Measurements from ENCODE around the gene RIIAD1.
"Not testable (repeated sequence)": the region's sequence is repeated elsewhere in the genome, so short reads cannot be mapped to it uniquely, and the experiment has no call there.

Gene RIIAD1

DNA sequence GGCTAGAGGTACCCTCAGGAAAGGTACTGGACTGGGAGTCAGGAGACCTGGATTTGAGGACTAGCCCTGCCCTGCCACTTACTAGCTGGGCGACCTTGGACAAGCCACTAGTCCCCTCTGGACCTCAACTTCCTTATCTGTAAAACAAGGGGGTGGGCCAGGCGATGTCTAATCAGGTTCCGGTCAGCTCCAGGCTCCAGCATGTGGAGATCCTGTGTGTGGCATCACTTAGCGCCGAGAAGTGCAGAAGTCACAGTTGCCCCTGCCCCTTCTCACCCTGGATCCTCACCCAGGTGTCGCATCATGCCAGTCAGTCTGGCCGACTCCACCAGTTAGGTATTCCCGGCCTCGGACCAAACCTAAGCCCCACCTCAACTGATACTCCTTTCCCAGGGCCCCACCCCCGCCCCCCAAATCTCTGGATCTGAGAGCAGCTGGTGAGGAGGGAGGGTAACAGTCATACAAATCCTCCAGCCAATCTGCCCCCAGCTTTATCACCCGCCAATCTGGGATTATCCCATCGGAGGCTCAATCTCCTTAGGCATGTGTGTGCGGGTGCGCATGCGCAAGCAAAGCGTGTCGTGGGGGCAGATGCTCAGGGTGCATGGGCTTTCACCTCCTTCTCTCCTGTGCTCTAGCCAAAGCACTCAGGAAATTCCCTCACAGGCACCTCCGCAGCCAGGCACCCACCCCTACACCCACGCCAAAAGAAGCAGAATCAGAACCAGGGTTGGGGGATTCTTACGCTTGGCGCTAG is 10.1 kb upstream of the RIIAD1 start:
- no peak for DNase-seq

DNA sequence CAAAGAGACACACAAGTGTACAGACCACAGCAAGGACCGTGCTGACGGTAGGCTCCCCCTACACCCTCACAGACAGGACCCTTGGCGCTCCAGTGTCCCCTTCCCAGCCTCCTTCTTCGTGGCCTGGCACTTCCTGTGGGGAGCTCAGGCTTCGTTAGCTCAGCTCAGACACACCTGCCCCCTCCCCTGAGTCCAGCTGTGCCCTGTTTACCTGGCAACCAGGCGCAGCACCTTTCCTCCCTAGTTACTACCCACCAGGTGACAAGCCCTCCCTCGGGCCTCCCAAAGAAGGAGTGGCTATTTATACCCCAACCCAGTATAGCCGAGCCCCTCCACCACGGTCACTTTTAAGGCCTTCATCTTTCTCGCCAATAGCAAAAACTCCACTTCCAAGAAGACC is 9.4 kb upstream of the RIIAD1 start:
- no peak for DNase-seq

DNA sequence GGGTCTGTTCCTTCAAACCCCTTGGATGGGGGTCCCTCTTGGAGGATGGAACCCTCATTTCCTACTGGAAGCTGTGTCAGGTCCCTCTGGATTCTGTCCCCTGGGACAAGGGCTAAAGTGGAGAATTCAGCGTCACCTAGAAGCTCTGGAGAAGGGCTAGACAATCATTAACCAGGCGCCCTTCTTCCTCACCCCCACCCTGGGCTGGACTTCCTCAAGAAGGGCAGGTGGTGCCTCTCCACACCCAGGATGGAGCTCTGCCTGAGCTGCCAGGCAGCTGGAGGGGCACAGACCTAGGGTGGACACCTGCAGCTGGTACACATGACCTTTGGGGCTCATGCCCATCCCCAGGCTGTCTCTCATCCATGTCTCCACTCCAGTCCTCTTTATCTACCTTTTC is 8.3 kb upstream of the RIIAD1 start:
- DNase-seq, result no peak

DNA sequence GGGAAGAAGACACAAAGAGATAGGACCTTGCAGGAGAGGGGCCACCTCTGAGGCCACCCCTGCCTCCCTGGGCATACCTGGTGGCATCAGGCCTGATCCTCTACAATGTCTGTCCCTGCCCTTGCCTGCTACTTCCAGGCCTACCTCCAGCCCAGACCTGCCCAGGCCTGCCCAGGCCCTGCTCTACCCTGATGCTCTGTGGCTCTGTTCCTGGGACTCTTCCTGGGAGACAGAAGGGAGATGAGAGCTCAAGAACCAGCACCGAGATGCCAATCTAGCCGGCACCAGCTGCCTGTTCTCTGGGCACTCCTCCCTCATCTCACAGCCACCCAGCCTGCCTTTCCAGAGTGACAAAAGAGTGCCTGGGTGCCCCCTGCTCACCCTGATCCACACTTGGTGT is 7.4 kb upstream of the RIIAD1 start:
- DNase-seq, result no peak

DNA sequence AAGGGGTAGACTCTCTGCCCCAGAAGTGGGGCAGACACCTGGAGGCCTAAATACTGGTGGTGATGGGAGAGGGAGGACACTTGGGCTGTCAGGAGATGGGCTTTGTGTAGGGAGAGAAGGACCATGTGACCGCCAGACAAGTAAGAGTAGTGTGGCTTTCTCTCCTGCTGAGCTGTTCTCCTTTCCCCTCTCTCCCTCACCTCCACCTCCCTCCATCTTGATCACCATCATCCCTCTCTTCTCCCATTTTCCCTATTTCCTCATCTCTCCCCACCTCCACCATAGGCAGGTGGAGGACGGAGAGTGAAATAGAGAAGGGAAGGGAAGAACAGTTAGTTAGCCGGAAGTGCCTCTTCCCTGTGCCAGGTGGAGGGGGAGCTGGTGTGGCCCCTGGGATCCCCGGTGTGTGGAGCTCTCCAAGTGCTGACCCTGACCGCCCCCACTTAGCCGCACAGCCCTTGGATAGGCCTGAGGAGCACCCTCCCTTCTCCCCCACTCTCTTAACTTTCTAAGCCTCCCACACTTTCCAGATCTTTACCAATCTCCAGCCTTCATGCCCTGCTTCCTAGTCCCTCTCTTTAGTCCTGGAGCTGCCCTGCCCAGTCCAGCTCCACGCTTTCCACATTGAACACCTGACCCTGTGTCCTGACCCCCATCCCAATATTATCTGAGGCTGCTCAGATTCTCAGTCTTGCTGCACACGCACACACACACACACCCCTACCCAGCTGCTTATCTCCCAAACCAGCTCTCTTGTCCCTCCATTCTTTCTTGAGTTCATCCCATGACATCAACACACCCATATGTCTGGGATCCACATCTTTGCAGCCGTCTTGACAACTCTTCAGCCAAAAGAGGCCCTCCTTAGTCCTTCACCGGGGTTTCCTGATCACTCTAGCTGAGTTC is 6.2 kb upstream of the RIIAD1 start:
- DNase-seq, result no peak

DNA sequence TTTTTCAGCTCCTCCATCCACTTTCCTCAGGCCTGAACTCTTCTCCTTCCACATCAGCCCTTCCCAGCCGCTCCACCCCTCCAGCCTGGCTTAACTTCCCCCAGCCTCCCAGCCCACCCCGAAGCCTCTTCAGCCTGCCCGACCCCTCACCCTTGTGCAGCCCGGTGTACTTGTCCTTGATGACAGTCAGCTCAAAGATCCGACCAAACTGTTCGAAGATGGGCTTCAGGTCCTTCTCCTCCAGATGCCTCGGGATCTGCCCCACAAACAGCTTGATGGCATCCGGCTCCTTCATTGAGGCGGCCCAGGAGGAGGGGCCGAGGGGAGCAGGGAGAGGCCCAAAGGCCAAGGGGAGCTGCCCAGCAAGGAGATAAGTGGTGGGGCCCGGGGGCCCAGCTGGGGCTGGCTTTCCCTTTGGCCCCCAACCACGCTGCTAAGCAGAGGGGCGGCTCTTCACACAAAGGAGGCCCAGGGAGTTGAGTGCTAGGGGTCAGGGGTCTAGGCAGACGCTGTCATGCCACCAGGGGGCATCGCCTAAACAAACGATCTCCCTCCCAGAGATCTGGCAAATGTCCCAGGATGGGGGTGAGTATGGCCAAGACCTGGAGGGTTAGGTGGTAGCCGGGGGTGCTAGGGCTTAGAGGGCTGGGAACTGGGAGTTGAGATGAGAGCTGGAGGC is 5.5 kb upstream of the RIIAD1 start:
- DNase-seq, result no peak

DNA sequence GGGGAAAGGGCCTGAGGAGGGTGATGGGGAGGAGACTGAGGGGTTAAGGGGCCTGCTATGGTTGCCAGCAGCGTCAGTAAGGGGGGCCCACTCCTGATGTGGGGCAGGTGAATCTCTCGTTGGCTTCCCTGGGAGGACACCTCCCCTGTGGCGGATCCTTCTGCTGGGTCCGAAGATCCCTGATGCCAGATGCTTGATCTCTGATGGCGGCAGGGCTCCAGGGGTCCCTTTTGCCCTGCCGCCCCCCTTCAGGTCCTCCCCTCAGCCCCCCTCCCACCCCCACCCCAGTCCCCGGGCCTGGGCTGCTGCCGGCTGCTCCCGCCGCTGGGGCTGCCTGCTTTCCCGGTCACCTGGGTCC is 4.9 kb upstream of the RIIAD1 start:
- DNase-seq, result no peak

DNA sequence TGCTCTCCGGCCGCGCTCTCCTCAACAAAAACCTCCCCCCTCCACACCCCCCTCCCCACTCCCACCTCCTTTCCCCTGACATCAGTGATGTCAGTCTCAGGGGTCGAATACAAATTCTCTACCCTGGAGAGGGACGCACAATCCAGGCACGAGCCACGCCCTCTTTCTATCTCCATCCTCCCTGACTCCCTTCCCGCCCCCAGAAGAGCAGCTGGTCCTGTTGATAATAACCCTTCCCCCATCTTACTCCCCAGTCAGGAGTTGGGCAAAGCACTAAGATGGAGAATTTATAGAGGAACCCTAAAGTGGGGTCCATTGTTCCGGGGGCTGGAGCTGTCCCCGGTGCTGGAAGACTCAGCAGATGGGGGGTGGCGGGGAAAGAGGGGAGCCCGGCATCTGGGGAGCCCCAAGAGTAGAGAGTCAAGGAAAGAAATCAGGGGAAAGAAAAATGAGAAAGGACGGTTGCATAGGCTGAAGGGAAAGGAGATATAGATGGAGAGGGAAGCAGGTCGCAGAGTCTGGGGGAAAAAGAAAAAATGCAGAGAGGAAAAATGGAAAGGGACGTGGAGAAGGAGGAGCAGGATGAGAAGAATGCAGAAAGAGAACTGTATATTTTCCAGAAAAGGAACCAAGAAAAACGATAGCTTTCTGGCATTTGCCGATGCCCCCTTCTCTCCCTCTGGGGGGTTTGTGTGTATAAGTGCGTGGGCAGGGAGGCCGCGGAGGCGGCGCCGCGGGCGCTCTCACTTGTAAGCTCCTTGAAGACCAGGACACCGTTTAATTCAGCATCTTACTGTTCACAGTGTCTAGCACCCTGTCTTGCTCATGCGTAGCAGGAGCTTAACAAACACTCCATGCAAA is 4.3 kb upstream of the RIIAD1 start, which contains the start of gene CELF3:
Gene CELF3 (minus strand): TSS at position 33 of the 861 bp plus-strand sequence. CDS start 783 bp downstream, outside the sequence.
- DNase-seq, result no peak

DNA sequence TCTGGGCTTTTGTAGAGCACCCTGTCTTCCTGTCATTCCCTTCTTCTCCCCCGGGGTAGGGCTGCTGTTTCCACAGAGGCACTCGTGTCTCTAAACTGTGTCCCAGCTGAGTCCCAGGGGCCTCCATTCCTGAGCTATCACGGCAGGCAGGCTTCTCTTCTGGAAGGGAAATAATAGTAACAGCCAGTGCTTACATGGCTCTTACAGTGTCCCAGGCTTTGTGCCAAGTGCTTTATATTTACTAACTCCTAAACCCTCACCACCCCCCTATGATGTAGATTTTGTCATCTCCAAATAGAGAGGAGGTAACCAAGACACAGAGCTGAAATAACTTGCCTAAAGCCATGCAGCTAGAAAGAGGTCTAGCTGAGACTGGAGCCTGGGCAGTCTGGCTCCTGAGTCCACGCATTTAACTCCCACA is 3.3 kb upstream of the RIIAD1 start:
- DNase-seq, result no peak

DNA sequence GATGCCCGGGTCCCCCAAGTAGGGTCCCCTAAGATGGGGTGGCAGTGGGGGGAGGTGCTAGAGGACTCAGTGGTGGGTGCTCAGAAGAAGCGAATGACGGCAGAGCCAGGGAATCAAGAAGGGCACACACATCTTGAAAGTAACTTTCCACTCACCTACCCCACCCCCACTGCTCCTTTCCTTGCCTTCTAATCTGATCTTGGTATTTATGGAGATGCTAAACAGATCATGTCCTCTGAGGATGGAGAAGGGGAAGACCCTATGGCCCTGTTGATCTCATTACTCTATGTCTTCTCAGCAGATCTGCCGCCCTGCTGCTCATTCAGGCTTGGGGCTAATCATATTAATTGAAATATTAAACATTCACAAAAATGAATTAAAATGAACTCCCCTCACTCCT is 2.7 kb upstream of the RIIAD1 start:
- no peak for DNase-seq

DNA sequence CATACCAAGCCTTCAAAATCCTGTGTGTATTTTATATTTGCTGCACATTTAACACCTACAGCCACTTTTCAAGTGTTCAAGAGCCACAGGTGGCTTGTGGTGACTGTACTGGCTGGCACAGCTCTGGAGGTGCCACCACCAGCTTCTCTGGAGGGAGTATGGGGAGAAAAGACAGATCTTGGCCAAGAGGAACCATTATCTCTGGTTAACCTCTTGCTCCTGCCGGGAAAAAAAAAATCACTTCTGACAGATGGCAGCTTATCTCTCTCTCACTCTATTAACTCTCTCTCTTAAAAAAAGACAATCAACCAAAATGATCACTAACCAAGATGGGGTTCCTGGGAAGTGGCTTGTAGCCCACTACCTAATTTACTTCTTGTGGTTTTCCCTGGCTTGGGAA is 1.2 kb upstream of the RIIAD1 start:
- no peak for DNase-seq

DNA sequence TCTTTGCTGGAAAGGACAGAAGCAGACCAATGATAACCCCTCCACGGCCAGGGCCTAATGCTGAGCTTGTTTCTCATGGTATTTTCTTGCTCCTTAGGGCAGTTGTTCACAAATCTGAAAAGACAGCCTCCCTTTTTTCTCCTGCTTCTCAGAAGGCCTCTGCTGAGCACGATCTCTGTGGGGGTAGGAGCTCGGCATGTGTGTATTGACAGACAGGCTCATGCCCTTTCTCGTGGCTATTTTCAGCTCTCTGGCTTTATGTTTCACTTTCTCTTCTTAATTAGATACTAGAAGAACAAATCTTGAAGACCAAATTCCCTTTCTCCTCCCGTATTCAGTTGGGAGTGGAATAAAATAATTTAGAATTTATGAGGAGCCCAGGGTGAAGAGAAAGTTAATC is 768 bp upstream of the RIIAD1 start:
- DNase-seq, result no peak

DNA sequence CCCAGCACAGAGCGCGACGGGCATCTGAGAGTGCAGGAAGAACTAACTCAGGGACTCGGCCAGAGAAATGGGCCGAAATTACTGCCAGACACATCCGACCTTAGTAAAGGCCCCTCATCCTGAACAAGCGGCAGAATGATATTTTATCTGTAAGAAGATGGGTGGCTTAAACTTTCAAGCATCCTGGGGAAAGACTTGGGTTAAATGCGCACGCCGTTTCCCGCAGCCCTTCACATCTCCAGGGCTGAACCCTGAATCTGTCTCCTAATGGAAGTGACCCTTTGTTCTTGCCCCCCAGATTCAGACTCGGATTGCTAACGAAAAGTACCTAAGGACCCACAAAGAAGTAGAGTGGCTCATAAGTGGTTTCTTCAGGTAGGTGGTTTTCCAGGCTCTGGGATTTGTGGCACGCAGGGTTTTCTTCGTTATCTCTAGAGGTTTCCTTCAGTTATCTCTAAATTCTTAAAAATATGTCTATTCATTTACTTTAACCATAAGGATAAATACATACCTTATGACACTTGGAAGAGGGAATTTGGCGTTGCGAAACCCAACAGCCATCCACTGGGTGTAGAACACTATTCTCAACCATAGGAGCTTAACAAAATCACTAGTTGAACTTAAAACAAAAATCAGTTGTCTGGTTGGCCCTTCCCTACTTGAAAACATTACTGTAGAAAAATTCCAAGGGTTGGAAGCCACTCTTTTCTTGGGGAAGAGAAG is 627 bp downstream of the RIIAD1 start:
- no peak for DNase-seq

DNA sequence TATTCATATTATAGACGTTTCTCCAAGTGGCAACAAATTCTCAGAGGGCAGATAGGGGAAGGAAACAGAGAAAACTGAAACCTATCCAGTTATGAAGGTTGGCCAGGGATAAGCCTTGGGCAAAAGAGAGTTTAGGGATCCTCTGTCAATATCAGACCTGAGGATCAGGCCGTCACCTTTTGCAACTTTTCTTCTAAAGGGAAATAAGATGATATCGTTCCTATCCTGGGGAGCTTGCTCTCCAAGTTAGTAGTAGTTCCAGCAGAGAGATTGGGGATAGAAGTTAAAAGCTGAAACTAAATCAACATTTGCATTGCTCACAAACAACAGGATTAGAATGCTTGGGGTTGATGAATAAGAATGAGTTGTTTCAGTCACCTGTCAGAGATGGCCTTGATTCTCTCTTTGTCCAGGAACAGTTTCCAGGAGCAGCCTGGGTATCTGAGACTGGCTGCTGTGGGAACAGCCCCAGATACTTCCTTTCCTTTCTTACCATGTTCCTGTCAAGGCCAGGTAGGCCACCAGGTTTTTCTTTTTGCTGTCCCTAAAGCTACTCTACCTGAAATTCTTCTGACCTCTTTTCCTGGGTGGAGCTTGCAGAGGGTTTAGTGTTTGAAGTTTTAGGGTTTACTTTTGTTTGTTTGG is 2.5 kb downstream of the RIIAD1 start:
- DNase-seq, result no peak

DNA sequence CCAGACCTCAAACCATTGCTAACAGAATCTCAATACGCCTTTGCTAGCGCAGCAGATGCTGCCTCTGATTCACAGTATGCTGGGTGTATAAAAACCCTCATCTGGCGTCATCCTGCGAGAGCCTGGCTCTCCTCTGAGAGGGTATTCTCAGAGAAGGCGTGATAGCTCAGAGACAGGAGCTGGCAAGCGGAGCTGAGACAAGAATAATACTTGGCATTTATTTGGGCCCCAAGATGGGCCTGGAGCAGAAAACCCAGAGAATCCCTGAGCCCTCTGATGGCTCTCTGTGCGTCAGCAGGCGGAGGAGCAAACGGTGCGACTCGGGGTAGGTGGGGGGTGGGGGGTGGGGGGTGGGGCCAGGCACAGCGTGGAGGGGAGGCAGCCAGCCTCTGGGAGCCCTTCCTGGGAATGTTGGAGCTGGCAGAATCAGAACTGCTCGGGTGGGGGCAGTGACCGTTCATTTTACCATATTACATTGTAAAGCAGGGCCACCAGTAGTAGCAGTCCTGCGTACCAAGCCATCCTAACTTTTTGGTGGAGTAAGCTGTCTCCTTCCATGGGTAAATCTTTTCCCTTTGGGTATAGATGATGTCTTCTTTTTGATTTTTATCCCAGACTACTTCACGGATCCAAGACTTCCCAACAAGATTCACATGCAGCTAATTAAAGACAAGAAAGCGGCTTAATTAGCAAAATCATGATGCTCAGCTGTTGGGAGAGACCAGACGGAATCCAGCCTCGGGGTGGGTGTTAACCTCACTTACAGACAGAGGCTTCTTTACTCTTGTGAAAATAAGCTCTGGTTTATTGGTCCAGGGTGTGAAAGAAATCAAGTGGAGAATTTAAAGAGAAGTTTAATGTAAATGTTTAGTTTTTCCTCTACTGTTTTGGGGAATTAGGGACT is 7.1 kb downstream of the RIIAD1 start:
- no peak for DNase-seq

DNA sequence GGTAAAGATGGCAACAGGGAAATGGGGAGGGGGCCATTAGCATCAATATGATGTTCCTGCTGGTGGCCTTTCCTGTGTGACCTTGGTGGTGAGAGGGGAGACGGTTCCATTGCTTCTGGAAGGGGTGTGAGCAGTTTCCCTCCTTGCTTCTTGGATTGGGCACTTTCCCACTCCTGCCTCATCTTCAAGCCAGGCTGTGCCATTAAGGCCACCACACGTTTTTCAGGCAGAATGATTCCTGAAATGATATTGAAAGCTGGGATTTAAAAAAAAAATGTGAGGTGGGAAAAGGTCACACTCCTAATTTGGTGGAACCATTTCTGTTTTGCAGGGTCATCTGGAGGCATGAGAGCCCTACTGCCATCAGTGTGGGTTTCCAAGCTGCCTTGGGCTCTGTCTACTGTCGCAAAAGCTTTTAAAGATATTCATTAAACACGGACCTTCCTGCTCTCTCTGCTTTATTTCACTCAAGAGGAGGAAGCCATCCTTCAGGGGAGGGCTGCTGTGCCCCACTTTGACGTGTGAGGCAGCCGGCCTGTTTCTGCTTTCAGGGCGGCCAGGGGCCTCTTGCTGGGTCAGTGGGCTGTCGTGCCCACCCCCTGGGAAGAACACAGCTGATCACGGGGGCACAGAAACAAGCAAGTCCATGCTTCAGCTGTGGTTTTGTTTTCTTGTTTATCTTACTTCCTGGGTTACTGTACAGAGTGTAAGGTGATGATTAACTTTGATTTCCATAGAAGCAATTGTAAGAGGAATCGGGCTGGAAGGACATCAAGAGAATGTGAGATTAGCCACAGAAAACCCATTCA is 8.0 kb downstream of the RIIAD1 start:
- DNase-seq, result no peak

DNA sequence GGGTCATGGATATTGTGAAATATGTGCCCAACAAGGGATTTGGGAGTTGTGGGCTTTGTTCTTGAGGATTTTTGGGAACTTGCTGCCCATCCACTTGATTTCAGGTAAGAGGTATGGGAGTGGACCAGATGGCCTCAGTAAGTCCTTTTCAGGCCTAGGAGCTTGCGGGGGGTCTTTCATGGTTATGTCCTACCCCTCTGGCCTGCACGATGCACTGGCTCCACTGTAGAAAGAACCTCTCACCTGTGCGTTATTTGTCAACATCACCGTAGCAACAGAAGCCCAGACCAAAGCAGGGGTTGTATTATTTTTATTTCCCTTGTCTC is 8.6 kb downstream of the RIIAD1 start:
- no peak for DNase-seq

DNA sequence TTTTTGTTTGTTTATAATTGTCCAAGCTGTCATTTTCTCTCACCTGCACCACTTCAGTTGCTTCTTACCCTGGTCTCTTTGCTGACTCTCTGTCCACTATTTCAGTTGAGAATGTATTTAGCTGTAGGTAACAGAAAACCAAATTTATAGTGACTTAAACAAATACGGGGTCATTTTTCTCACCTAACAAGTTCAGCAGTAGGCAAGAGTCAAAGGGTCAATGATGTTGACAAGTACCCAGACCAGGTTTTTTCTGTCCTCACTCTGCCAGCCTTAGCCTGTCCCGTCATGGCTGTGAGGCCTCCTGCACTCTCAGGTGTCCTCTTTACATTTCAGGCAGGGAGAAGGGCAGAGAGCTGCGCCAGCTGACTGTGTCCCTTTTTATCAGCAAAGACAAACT is 11.8 kb downstream of the RIIAD1 start:
- DNase-seq, result no peak

DNA sequence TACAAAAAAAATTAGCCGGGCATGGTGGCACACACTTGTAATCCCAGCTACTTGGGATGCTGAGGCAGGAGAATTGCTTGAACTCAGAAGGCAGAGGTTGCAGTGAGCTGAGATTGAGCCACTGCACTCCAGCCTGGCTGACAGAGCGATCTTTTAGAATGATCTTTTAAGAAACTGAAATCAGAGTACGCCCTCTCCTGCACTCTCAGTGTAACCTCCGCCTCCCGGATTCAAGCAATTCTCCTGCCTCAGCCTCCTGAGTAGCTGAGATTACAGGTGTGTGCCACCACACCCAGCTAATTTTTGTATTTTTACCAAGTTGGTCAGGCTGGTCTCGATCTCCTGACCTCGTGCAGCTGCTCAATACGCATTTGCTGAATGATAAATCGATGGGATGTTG is 12.7 kb downstream of the RIIAD1 start:
- not testable (repeated sequence) for DNase-seq

DNA sequence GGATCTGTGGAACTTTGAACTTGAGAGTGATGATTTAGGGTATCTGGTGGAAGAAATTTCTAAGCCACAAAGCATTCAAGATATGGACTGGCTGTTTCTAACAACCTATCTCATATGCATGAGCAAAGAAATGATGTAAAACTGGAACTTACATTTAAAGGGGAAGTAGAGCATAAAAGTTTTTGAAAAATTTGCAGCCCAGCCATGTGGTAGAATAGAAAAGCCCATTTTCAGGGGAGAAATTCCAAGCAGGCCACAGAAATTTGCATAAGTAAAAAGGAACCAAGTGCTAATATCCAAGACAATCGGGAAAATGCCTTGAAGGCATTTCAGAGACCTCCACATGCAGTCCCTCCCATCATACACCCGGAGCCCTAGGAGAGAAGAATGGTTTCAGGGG is 15.7 kb downstream of the RIIAD1 start:
- no peak for DNase-seq

All from activated gamma-delta T cell treated with Interleukin-2 at 50 U/mL for 16 hours (primary cell).